Stomach smooth muscle (tissue), 2 donors: ENCODE measurements around the gene ACADM.
"Not testable (repeated sequence)": the region's sequence is repeated elsewhere in the genome, so short reads cannot be mapped to it uniquely, and the experiment has no call there.

Source experiments
- H3K27ac ChIP-seq: one replicate; pipeline ENCODE4 v1.7.0; 2013; ENCODE audit warnings: mild to moderate bottlenecking, low read length, inconsistent platforms
- H3K27me3 ChIP-seq, 2 donors: one replicate each; pipeline ENCODE4 v1.7.0; 2013; ENCODE audit warnings: low read length in 2 of 2; ENCODE audit not compliant: insufficient read depth in 2 of 2, control insufficient read depth in 1 of 2
- H3K36me3 ChIP-seq, 2 donors: one replicate each; pipeline ENCODE4 v1.7.0; 2013; ENCODE audit warnings: low read length in 2 of 2; ENCODE audit not compliant: control insufficient read depth in 2 of 2, insufficient read depth in 2 of 2
- H3K4me1 ChIP-seq: one replicate; pipeline ENCODE4 v1.7.0; 2013; ENCODE audit warnings: low read length; ENCODE audit not compliant: control insufficient read depth, insufficient read depth
- H3K4me3 ChIP-seq, 2 donors: one replicate each; pipeline ENCODE4 v1.7.0; 2013; ENCODE audit warnings: low read length in 2 of 2
- H3K9ac ChIP-seq, 2 donors: one replicate each; pipeline ENCODE4 v1.7.0; 2013; ENCODE audit warnings: low read length in 2 of 2, mild to moderate bottlenecking in 1 of 2
- H3K9me3 ChIP-seq, 2 donors: one replicate each; pipeline ENCODE4 v1.7.0; 2013; ENCODE audit warnings: low read length in 2 of 2; ENCODE audit not compliant: control insufficient read depth in 2 of 2
- donor health status: healthy.
- donor health status: Pancreatic carcinoma.

ACADM gene

DNA sequence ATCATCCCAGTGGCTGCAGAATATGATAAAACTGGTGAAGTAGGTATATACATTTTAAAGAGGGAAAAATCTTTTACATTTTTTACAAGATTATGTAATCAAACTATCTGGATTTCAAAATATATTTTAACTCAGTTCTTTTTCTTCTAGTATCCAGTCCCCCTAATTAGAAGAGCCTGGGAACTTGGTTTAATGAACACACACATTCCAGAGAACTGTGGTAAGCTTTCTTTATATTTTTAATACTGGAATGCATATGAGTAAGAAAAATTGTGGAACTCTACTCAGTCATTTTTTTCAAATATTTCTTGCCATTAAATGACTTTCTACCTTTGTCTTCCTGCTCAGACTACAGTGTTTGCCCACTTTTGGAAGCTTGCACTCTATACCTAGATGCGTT lies 8.2 kb downstream of the ACADM start:
- H3K9me3 ChIP-seq = no peaks in the 10 kb centered on the region
- H3K36me3 ChIP-seq = peaks cover 16 to 23% of the 10 kb centered on the region in 2 donors
- H3K27ac ChIP-seq = no peak overlapping the region
- H3K4me1 ChIP-seq = no peaks in the 10 kb centered on the region
- no peak overlapping the region for H3K4me3 ChIP-seq
- H3K9ac ChIP-seq = no peak overlapping the region
- H3K27me3 ChIP-seq = no peaks in the 10 kb centered on the region

DNA sequence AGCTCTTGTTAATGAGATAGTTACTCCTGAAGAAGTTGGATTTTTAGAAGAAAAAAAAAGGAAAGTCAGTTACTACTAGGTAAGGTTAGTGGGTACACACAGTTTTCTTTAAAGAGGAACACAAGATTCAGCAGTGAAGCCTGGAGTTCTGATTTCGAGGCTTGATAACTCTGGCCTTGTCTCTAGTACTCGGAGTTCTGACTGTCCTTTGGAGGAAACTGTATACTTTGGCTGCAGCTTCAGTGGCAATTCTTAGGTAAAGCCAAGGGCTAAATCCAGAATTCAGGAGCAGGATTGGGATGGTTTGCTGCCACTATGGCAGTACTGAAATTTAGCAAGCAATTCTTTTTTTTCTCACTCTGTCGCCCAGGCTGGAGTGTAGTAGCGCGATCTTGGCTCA lies 9.2 kb downstream of the ACADM start:
- peaks cover 17 to 23% of the 10 kb centered on the region in 2 donors for H3K36me3 ChIP-seq
- no peaks in the 10 kb centered on the region for H3K9me3 ChIP-seq
- no peak overlapping the region for H3K27ac ChIP-seq
- no peaks in the 10 kb centered on the region for H3K27me3 ChIP-seq
- H3K4me1 ChIP-seq = no peaks in the 10 kb centered on the region
- H3K9ac ChIP-seq = no peak overlapping the region
- no peak overlapping the region for H3K4me3 ChIP-seq

DNA sequence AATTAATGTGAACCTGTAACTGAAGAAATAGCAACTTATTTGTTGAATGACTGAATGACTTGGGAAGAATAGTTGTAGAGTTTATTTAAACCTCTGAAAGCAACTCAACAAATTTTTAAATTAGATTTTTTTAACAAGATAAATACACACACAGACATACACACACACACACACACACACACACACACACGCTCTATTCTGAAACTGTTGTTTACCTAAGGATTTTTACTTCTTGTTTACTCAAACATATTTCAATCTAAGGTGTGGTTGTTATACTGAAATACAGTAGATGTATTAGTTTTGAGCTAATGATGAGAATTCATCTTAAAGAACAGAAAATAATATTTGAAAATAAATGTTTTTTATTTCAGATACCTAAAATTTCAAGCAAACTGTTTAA lies 11.5 kb downstream of the ACADM start:
- no peak overlapping the region for H3K9ac ChIP-seq
- H3K4me1 ChIP-seq = no peaks in the 10 kb centered on the region
- no peak overlapping the region for H3K4me3 ChIP-seq
- H3K27ac ChIP-seq = no peak overlapping the region
- H3K9me3 ChIP-seq = no peaks in the 10 kb centered on the region
- H3K36me3 ChIP-seq = peaks cover 22 to 29% of the 10 kb centered on the region in 2 donors
- H3K27me3 ChIP-seq = no peaks in the 10 kb centered on the region

DNA sequence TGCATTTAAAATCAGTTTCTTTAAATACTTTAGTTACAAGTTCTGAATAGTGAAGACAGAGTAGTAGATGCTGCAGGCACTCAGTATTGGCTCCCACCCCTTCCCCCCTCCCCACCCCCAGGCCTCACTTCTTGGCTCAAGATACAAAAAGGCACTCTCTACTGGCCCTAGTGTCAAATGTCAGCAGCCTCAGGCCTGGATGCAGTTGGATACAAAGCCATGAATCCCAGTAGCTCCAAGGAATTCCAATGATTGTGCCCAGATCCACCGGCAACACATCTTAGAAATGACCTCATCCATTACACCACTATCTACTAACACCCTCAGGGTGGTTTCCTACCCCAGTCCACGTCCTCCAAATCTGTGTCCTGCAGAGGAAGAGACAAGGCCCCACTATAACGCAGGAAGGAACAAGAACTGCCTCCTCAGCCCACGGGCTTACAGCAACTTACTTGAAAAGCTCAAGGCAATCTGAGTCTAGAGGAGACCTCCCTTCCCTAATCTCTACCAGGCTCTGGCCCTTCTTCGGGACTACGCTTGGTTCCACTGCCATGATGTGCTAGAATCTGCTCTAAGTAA lies 17.6 kb downstream of the ACADM start:
- no peak overlapping the region for H3K27ac ChIP-seq
- no peaks in the 10 kb centered on the region for H3K9me3 ChIP-seq
- H3K4me1 ChIP-seq = no peaks in the 10 kb centered on the region
- no peak overlapping the region for H3K4me3 ChIP-seq
- no peak overlapping the region for H3K9ac ChIP-seq
- H3K36me3 ChIP-seq = peaks cover 27 to 39% of the 10 kb centered on the region in 2 donors
- H3K27me3 ChIP-seq = no peaks in the 10 kb centered on the region

DNA sequence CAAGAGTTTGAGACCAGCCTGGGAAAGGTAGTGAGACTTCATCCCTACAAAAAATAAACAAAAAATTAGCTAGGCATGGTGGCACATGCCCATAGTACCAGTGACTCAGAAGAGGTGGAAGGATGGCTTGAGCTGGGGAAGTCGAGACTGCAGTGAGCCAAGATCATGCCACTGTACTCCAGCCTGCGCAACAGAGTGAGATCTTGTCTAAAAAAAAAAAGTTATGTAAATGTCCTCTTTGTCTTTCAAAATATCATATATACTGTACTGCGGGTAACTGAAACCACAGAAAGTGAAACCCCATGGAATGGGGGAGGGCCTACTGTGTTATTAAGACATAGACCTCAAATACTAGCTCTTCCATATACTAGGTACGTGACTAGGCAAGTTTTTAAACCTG lies 20.8 kb downstream of the ACADM start:
- Histone ChIP-seq H3K4me3 (no peak overlapping the region), H3K4me1 (no peaks in the 10 kb centered on the region), H3K9ac (no peak overlapping the region), H3K27me3 (no peaks in the 10 kb centered on the region), H3K27ac (no peak overlapping the region), H3K9me3 (no peaks in the 10 kb centered on the region), H3K36me3 (peaks cover 21 to 36% of the 10 kb centered on the region in 2 donors)

DNA sequence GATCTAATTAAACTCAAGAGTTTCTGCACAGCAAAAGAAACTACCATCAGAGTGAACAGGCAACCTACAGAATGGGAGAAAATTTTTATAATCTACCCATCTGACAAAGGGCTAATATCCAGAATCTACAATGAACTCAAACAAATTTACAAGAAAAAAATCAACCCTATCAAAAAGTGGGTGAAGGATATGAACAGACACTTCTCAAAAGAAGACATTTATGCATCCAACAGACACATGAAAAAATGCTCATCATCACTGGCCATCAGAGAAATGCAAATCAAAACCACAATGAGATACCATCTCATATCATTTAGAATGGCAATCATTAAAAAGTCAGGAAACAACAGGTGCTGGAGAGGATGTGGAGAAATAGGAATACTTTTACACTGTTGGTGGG lies 32.7 kb downstream of the ACADM start:
- not testable (repeated sequence) for H3K9me3 ChIP-seq, H3K27me3 ChIP-seq, H3K9ac ChIP-seq, H3K4me3 ChIP-seq, H3K27ac ChIP-seq, H3K4me1 ChIP-seq
- H3K36me3 ChIP-seq = peaks cover 10 to 11% of the 10 kb centered on the region in 2 donors

DNA sequence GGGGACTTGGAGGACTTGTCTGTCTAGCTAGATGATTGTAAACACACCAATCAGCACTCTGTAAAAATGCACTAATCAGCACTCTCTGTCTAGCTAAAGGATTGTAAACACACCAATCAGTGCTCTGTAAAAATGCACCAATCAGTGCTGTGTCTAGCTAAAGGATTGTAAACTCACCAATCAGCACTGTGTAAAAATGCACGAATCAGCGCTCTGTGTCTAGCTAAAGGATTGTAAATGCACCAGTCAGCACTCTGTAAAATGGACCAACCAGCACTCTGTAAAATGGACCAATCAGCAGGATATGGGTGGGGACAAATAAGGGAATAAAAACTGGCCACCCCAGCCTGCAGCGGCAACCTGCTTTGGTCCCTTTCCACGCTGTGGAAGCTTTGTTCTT lies 34.0 kb downstream of the ACADM start:
- not testable (repeated sequence) for H3K4me3 ChIP-seq, H3K4me1 ChIP-seq, H3K27me3 ChIP-seq, H3K27ac ChIP-seq, H3K9ac ChIP-seq, H3K9me3 ChIP-seq, H3K36me3 ChIP-seq

DNA sequence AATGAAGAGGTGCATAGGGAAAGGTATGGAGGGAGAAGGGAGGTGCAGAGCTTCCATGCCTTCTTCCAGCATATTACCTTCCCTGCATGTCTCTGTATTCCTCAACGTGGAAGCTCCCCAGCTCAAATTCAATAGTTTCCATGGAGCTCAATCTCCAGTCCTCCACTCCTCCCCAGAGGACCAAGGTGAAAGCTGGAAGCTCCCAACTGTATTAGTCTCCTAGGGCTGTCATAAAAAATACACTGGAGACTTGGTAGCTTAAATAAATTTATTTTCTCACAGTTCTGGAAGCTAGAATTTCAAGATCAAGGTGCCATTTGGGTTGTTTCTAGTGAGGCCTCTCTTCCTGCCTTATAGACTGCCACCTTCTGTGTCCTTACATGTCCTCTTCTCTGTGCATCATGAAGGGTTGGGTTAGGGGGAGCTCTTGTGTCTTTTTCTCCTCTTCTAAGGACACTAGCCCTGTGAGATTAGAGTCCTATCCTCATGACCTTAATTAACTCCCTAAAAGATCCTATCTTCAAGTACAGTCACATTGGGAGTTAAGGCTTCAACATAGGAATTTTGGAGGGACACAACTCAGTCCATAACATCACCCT lies 39.6 kb downstream of the ACADM start:
- Histone ChIP-seq H3K4me1 (no peaks in the 10 kb centered on the region), H3K36me3 (peaks cover 3 to 6% of the 10 kb centered on the region in 2 donors), H3K9ac (no peak overlapping the region), H3K9me3 (no peaks in the 10 kb centered on the region), H3K27ac (no peak overlapping the region), H3K4me3 (no peak overlapping the region), H3K27me3 (no peaks in the 10 kb centered on the region)

DNA sequence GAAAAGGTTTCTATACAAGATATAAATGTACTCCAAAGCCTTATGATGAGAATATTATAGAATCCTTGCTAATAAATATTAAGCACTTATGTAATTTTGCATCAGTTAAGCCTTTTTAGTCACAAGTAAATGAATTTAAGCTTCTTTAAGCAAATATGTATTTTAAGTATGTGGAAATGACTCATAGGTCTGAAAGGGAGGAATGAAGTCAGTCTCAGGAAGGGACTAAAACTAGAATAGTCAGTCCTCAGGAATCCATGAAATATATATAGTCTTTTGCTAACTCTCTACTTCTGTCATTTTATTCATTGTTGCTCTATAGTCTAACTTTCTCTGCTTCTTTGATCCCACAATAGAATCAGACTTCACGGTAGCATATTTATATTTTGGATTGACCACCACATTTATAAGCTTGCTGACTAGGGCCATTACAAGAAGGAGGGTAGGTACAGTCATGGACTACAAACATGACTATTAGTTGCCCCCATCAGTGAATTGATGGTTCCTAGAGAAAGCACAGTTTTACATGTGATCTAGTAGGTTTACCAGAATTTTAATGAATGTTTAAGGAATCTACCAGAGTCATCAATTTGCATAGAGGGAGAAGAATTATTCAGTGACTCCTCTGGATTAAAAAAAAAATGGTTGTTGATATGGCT lies 41.3 kb downstream of the ACADM start:
- Histone ChIP-seq H3K9ac (no peak overlapping the region), H3K9me3 (no peaks in the 10 kb centered on the region), H3K36me3 (peaks cover 3 to 6% of the 10 kb centered on the region in 2 donors), H3K27me3 (no peaks in the 10 kb centered on the region), H3K27ac (no peak overlapping the region), H3K4me1 (no peaks in the 10 kb centered on the region), H3K4me3 (no peak overlapping the region)

DNA sequence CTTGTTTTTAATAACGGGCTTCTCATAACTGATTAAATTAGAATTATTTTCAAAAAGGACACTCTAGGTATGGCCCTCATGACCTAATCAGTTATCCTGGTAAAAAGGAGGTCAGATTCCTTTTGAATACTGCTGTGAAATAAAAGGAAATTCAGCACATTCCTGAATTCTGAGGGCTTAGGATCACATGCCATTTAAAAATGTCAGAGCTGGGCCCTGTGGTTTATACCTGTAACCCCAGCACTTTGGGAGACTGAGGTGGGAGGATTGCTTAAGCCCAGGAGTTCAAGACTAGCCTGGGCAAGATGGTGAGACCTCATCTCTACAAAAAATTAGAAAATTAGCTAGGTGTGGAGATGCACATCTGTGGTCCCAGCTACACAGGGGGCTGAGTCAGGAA lies 43.5 kb downstream of the ACADM start:
- no peaks in the 10 kb centered on the region for H3K27me3 ChIP-seq
- no peaks in the 10 kb centered on the region for H3K4me1 ChIP-seq
- no peaks in the 10 kb centered on the region for H3K9me3 ChIP-seq
- H3K9ac ChIP-seq = no peak overlapping the region
- H3K27ac ChIP-seq = no peak overlapping the region
- no peak overlapping the region for H3K4me3 ChIP-seq
- peaks cover 0 to 6% of the 10 kb centered on the region in 2 donors for H3K36me3 ChIP-seq

DNA sequence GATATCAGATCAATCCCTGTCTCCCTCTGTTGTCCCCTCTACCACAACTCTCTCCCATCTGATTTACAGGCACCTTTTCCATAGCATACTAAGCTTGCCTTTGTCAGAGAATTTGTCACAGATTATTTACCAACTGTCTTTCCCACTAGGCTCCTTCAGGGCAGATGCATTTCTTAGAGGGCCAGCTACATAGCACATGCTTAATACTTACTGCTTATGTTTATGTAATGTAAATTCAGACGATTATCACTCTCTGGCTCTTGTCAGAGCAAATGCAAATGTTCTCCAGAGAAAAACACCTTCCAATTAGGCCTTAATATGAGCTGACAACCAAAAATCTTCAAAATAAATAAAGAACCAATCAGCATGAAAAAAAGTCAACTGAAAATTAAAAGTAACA lies 46.3 kb downstream of the ACADM start:
- Histone ChIP-seq H3K9ac (no peak overlapping the region), H3K27ac (no peak overlapping the region), H3K4me3 (no peak overlapping the region)

More for the DNA sequence above, 46.3 kb downstream of the ACADM start:
- H3K36me3 ChIP-seq = no peaks in the 10 kb centered on the region
- no peaks in the 10 kb centered on the region for H3K9me3 ChIP-seq
- no peaks in the 10 kb centered on the region for H3K27me3 ChIP-seq
- no peaks in the 10 kb centered on the region for H3K4me1 ChIP-seq
